WERI-Rb-1 (cell line): ENCODE measurements around the gene CIAO2B.

ENCODE experiments used
- DNase-seq: peaks from one replicate; pipeline ENCODE4 v3.0.0-alpha.2; 2020
- H3K27ac ChIP-seq: fragments of 250-450 bp; sonication (Bioruptor Pico); 2 replicates; pipeline ENCODE4 v1.5.1; 2020; ENCODE audit warnings: mild to moderate bottlenecking, moderate library complexity
- H3K27me3 ChIP-seq: fragments of 250-450 bp; sonication (Bioruptor Pico); 2 replicates; pipeline ENCODE4 v1.5.1; 2021; ENCODE audit warnings: mild to moderate bottlenecking, low read depth, moderate library complexity; ENCODE audit not compliant: insufficient read depth, severe bottlenecking
- H3K36me3 ChIP-seq: fragments of 250-450 bp; sonication (Bioruptor Pico); 2 replicates; pipeline ENCODE4 v1.5.1; 2020; ENCODE audit warnings: mild to moderate bottlenecking, moderate library complexity
- H3K4me3 ChIP-seq: 2 replicates; pipeline ENCODE4 v1.5.1; 2011; ENCODE audit warnings: low read depth, mild to moderate bottlenecking, control low read depth, low read length
- H3K9me3 ChIP-seq: fragments of 250-450 bp; sonication (Bioruptor Pico); 2 replicates; pipeline ENCODE4 v1.5.1; 2021; ENCODE audit warnings: mild to moderate bottlenecking, moderate library complexity; ENCODE audit not compliant: severe bottlenecking
- CTCF ChIP-seq: IDR thresholded peaks from 2 replicates; pipeline ENCODE4 v1.5.1; 2011; ENCODE audit warnings: low read depth, mild to moderate bottlenecking, control low read depth, inconsistent platforms, low read length

Gene CIAO2B

DNA sequence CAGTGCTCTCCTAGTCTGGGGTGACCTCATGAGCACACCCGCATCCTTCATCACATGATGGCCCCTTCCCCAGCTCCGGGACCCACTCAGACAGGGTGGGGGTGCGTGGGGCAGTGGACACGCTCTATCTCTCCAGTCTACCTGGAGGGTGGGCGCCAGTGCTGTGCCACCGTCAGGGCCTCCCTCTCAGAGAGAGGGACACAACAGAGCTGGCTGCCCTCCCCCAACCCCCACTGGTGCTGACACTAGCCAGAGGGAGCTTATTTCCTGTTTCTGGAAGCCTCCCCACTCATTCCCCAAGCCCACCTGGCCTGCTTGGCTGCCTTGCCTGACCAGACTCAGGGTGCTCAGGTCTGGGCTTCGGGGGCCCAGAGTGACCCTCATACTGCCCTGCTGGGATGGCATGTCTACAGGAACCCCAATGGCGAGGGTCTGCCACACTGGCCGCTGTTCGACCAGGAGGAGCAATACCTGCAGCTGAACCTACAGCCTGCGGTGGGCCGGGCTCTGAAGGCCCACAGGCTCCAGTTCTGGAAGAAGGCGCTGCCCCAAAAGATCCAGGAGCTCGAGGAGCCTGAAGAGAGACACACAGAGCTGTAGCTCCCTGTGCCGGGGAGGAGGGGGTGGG, 9.3 kb upstream of the CIAO2B start:
- TF ChIP-seq CTCF = no peak
- no peak overlapping the region for H3K27ac ChIP-seq
- no peak overlapping the region for H3K4me3 ChIP-seq
- no peak for DNase-seq
- no peaks in the 10 kb centered on the region for H3K27me3 ChIP-seq
- H3K36me3 ChIP-seq = peaks cover 50% of the 10 kb centered on the region
- H3K9me3 ChIP-seq = no peaks in the 10 kb centered on the region

DNA sequence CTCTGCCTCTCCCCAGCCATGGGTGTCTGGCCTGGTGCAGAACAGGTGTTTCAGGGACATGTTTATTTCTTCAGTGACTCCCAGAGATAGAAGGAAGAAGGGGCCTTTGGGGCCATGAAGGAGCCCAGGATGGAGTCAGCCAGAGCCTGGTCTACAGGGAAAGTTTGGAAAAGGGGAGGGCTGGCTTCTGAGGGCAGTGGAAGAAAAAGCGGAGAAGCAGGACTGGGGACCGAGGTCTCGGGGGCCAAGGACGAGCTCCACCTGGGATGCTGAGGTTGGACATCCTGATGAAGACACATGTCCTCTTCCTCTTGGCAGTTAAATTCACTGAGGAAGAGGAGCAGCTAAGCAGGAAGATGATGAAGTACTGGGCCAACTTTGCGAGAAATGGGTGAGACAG, 8.8 kb upstream of the CIAO2B start:
- peaks cover 53% of the 10 kb centered on the region for H3K36me3 ChIP-seq

GRCh38 chr16:66940236-66940635, 6.0 kb upstream of the CIAO2B start:
- no peaks in the 10 kb centered on the region for H3K9me3 ChIP-seq
- H3K4me3 ChIP-seq = no peak overlapping the region
- no peak for DNase-seq
- no peak for TF ChIP-seq CTCF
- H3K27ac ChIP-seq = no peak overlapping the region
- no peaks in the 10 kb centered on the region for H3K27me3 ChIP-seq
- H3K36me3 ChIP-seq = peaks cover 64% of the 10 kb centered on the region

More for the DNA sequence above, 8.8 kb upstream of the CIAO2B start:
- Histone ChIP-seq H3K9me3 (no peaks in the 10 kb centered on the region), H3K27ac (no peak overlapping the region), H3K4me3 (no peak overlapping the region), H3K27me3 (no peaks in the 10 kb centered on the region)
- no peak for TF ChIP-seq CTCF
- DNase-seq = no peak

DNA sequence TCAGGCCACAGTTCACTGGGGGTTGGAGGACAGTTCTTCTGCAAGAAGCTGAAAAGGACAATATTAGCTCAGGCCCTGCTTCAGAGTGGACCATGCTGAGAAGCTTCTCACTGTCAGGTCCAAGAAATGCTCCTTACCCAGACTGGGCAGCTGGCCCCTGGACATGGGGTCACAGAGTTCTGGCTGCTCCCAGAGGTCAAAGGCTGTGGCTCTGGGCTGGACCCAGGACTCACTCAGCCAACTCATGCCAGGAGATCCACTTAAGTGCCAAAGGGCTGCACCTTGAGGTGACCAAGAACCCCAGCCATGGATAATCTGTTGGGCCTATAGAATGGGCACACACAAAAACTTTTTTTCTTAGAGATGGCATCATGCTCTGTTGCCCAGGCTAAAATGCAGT, 5.2 kb upstream of the CIAO2B start:
- TF ChIP-seq CTCF = no peak
- no peak overlapping the region for H3K4me3 ChIP-seq
- no peaks in the 10 kb centered on the region for H3K9me3 ChIP-seq
- H3K27me3 ChIP-seq = no peaks in the 10 kb centered on the region
- no peak for DNase-seq
- H3K27ac ChIP-seq = no peak overlapping the region
- peaks cover 64% of the 10 kb centered on the region for H3K36me3 ChIP-seq

DNA sequence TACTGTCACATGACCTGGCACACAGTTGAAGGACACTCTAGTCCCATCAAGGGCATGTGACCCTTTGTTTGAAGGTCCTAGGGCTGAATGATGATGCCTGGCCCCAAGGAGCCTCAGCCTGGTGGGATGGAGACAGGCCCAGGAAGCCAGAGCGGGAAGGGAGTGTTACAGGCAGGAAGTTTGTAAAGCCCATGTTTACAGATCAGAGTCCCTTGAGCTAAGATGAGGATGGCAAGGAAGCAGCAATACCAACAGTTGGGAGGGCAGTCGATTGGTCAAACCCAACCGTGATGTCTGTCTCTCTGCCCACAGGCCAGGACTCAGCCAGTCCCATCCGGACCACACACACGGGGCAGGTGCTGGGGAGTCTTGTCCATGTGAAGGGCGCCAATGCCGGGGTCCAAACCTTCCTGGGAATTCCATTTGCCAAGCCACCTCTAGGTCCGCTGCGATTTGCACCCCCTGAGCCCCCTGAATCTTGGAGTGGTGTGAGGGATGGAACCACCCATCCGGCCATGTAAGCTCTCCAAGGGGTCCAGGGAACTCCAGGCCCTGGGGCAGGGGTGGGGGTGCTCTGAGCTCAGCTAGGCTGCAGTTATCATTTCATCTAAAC, 3.6 kb upstream of the CIAO2B start:
- H3K4me3 ChIP-seq = no peak overlapping the region
- no peaks in the 10 kb centered on the region for H3K27me3 ChIP-seq
- no peak for DNase-seq
- H3K9me3 ChIP-seq = no peaks in the 10 kb centered on the region
- no peak for TF ChIP-seq CTCF
- H3K36me3 ChIP-seq = peaks cover 57% of the 10 kb centered on the region
- H3K27ac ChIP-seq = no peak overlapping the region
